HepG2 (cell line): ENCODE measurements around the gene PLIN4. TPM values are rescaled to one million over a fixed set of nuclear protein-coding genes. Genes with fewer than 3 reads are reported as not detected.

ENCODE experiments used
- FOXC1 ChIP-seq: sonication (generic); formaldehyde crosslinking; IDR thresholded peaks from 2 replicates; pipeline ENCODE4 v1.8.0; 2022; ENCODE audit warnings: mild to moderate bottlenecking, missing genetic modification reagents, borderline replicate concordance
- FOXK1 ChIP-seq: sonication (generic); formaldehyde crosslinking; IDR thresholded peaks from 2 replicates; pipeline ENCODE4 v1.4.0; 2020; ENCODE audit warnings: low read depth, missing genetic modification reagents, borderline replicate concordance
- MTA3 ChIP-seq: sonication (generic); formaldehyde crosslinking; IDR thresholded peaks from 2 replicates; pipeline ENCODE4 v1.4.0; 2020; ENCODE audit warnings: missing genetic modification reagents
- PITX1 ChIP-seq: sonication (generic); formaldehyde crosslinking; IDR thresholded peaks from 2 replicates; pipeline ENCODE4 v1.5.1; 2020; ENCODE audit warnings: mild to moderate bottlenecking, missing genetic modification reagents
- PLRG1 ChIP-seq: fragments of 450-650 bp; conservative IDR thresholded peaks from 2 replicates; pipeline ENCODE4 v1.6.1; 2016
- RBFOX2 ChIP-seq: fragments of 200-400 bp; formaldehyde crosslinking; IDR thresholded peaks from 2 replicates; pipeline ENCODE4 v1.6.1; 2017; ENCODE audit warnings: low read depth, mild to moderate bottlenecking, low read length
- SALL2 ChIP-seq: sonication (generic); formaldehyde crosslinking; IDR thresholded peaks from 2 replicates; pipeline ENCODE4 v1.8.1; 2023; ENCODE audit warnings: mild to moderate bottlenecking, missing genetic modification reagents, inconsistent platforms
- ZIK1 ChIP-seq: sonication (generic); formaldehyde crosslinking; IDR thresholded peaks from 2 replicates; pipeline ENCODE4 v1.5.0; 2020; ENCODE audit warnings: mild to moderate bottlenecking, low read depth, missing genetic modification reagents, borderline replicate concordance
- ZKSCAN8 ChIP-seq: IDR thresholded peaks from 2 replicates; pipeline ENCODE4 v1.6.1; 2016; ENCODE audit warnings: borderline replicate concordance, missing genetic modification reagents, missing compliant biosample characterization
- ZNF431 ChIP-seq: sonication (generic); formaldehyde crosslinking; IDR thresholded peaks from 2 replicates; pipeline ENCODE4 v1.9.0; 2022; ENCODE audit warnings: missing genetic modification reagents, low read depth, mild to moderate bottlenecking, borderline replicate concordance
- ZNF556 ChIP-seq: sonication (generic); formaldehyde crosslinking; IDR thresholded peaks from 2 replicates; pipeline ENCODE4 v1.4.0; 2020; ENCODE audit warnings: mild to moderate bottlenecking, missing genetic modification reagents, borderline replicate concordance
- ZNF567 ChIP-seq: sonication (generic); formaldehyde crosslinking; IDR thresholded peaks from 2 replicates; pipeline ENCODE4 v1.8.1; 2023; ENCODE audit warnings: mild to moderate bottlenecking, missing genetic modification reagents, borderline replicate concordance
- ZNF589 ChIP-seq: sonication (generic); formaldehyde crosslinking; conservative IDR thresholded peaks from 2 replicates; pipeline ENCODE4 v1.8.0; 2022; ENCODE audit warnings: mild to moderate bottlenecking, moderate library complexity, missing genetic modification reagents
- ZNF724P ChIP-seq: sonication (generic); formaldehyde crosslinking; IDR thresholded peaks from 2 replicates; pipeline ENCODE4 v1.8.0; 2022; ENCODE audit warnings: missing genetic modification reagents, borderline replicate concordance
- polyA plus RNA-seq, 8 experiments: library from polyadenylated mRNA; depleted of rRNA in 3 of 8; stranded (reverse) in 7 of 8; unstranded in 1 of 8; fragments of >200 nt; fragmentation: Illumina TruSeq in 4 of 8; extraction: Trizol in 4 of 8; gene quantifications; 2 replicates each; pipeline versions ENCODE4 v1.2.1 to v1.2.3, GENCODE V29; 2011 to 2016; ENCODE audit warnings: low read depth in 4 of 8, missing spikeins in 1 of 8, mixed read lengths in 1 of 8; ENCODE audit not compliant: insufficient read depth in 1 of 8
- total RNA-seq, 5 experiments: library from RNA; depleted of rRNA; stranded (reverse); fragments of >200 nt; fragmentation: Illumina TruSeq; extraction: Trizol; gene quantifications; 2 replicates each; pipeline ENCODE4 v1.2.3, GENCODE V29; 2016; ENCODE audit warnings: low read depth in 1 of 5
- TF ChIP-seq, protein P1 (sequence below): sonication (generic); formaldehyde crosslinking; conservative IDR thresholded peaks from 2 replicates; pipeline ENCODE4 v1.4.0; 2020; ENCODE audit warnings: mild to moderate bottlenecking, missing genetic modification reagents, moderate library complexity
- TF ChIP-seq, protein P2 (sequence below): sonication (generic); formaldehyde crosslinking; IDR thresholded peaks from 2 replicates; pipeline ENCODE4 v1.5.0; 2020; ENCODE audit warnings: mild to moderate bottlenecking, missing genetic modification reagents
- TF ChIP-seq, protein P3 (sequence below): sonication (generic); formaldehyde crosslinking; IDR thresholded peaks from 2 replicates; pipeline ENCODE4 v1.8.1; 2023; ENCODE audit warnings: mild to moderate bottlenecking, missing genetic modification reagents, borderline replicate concordance

The PLIN4 gene
- total and polyA plus RNA-seq, 2 of the 13 experiments (the other 11 are each of a cell fraction or from before 2014, with no cell fraction given) = 1.1 to 1.3 TPM

DNA sequence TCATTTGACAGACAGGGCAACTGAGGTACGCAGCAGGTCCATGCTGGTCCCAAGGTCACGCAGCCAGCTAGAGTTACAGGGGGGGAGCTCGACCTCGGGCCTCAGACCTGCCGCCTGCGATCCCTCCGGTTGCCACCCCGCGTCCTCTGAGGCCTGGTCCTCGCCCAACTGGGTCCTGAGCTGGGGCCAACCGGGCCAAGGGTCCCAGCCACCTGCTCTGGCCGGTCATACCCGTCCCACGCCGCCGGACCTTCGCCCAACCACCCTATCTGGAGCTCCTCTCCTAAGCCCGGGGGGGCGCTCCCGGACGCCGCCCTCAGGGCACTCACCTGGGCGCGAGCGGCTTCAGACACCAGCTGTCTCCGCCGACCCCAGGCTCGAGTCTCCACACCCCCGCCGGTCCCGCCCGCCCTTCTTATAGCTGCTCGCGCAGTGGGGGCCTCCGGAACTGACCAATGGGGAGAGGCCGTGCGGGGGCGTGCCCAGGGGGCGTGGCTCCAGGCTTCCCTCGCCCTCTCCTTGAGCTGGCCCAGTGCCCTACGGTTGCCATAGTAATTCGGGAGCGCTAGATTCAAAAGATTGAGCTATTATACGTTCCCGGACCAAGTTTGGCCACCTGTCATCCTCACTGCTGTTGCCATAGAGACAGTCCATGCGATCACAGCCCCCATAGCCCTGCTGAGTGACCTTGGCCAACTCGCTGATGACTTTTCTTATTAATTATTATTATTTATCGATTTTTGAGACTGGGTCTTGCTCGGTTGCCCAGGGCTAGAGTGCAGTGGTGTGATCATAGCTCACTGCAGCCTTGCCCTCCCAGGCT, 16.8 kb upstream of the PLIN4 start, which contains the start of gene PLIN5 (continued):
- TF ChIP-seq ZKSCAN8 (CRISPR knock-in tag) = peak; percentile 18; the same call in 1 of the 2 replicates
- no peak for TF ChIP-seq ZNF589 (CRISPR knock-in tag)
- TF ChIP-seq PITX1 (CRISPR knock-in tag) = no peak
- no peak for TF ChIP-seq PLRG1
- no peak for TF ChIP-seq FOXK1 (CRISPR knock-in tag)
- no peak for TF ChIP-seq ZNF556 (CRISPR knock-in tag)
- TF ChIP-seq, protein P1, sequence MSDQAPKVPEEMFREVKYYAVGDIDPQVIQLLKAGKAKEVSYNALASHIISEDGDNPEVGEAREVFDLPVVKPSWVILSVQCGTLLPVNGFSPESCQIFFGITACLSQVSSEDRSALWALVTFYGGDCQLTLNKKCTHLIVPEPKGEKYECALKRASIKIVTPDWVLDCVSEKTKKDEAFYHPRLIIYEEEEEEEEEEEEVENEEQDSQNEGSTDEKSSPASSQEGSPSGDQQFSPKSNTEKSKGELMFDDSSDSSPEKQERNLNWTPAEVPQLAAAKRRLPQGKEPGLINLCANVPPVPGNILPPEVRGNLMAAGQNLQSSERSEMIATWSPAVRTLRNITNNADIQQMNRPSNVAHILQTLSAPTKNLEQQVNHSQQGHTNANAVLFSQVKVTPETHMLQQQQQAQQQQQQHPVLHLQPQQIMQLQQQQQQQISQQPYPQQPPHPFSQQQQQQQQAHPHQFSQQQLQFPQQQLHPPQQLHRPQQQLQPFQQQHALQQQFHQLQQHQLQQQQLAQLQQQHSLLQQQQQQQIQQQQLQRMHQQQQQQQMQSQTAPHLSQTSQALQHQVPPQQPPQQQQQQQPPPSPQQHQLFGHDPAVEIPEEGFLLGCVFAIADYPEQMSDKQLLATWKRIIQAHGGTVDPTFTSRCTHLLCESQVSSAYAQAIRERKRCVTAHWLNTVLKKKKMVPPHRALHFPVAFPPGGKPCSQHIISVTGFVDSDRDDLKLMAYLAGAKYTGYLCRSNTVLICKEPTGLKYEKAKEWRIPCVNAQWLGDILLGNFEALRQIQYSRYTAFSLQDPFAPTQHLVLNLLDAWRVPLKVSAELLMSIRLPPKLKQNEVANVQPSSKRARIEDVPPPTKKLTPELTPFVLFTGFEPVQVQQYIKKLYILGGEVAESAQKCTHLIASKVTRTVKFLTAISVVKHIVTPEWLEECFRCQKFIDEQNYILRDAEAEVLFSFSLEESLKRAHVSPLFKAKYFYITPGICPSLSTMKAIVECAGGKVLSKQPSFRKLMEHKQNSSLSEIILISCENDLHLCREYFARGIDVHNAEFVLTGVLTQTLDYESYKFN = no peak
- TF ChIP-seq ZNF724P (CRISPR knock-in tag) = no peak
- no peak for TF ChIP-seq FOXC1
- TF ChIP-seq SALL2 (CRISPR knock-in tag) = no peak
- TF ChIP-seq, protein P2, sequence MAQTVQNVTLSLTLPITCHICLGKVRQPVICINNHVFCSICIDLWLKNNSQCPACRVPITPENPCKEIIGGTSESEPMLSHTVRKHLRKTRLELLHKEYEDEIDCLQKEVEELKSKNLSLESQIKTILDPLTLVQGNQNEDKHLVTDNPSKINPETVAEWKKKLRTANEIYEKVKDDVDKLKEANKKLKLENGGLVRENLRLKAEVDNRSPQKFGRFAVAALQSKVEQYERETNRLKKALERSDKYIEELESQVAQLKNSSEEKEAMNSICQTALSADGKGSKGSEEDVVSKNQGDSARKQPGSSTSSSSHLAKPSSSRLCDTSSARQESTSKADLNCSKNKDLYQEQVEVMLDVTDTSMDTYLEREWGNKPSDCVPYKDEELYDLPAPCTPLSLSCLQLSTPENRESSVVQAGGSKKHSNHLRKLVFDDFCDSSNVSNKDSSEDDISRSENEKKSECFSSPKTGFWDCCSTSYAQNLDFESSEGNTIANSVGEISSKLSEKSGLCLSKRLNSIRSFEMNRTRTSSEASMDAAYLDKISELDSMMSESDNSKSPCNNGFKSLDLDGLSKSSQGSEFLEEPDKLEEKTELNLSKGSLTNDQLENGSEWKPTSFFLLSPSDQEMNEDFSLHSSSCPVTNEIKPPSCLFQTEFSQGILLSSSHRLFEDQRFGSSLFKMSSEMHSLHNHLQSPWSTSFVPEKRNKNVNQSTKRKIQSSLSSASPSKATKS (CRISPR knock-in tag) = no peak
- TF ChIP-seq, protein P3, sequence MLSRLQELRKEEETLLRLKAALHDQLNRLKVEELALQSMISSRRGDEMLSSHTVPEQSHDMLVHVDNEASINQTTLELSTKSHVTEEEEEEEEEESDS = no peak
- TF ChIP-seq ZIK1 (CRISPR knock-in tag) = no peak
- no peak for TF ChIP-seq ZNF431 (CRISPR knock-in tag)
- no peak for TF ChIP-seq MTA3 (CRISPR knock-in tag)
- TF ChIP-seq ZNF567 (CRISPR knock-in tag) = no peak
- peak; percentile 73 for TF ChIP-seq RBFOX2
